ENCODE results near the gene ANKRD24.
"Not testable (repeated sequence)": the region's sequence is repeated elsewhere in the genome, so short reads cannot be mapped to it uniquely, and the experiment has no call there.

The ANKRD24 gene

DNA sequence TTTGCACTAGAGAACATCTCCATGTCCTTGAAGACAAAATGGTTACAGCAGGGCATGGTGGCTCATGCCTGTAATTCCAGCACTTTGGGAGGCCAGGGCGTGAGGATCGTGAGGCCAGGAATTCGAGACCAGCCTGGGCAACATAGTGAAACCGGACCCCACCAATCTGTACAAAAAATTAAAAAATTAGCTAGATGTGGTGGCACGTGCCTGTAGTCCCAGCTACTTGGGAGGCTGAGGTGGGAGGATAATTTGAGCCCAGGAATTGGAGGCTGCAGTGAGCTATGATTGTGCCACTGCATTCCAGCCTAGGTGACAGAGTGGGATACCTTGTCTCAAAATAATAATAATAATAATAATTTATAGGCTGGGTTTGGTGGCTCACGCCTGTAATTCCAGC, 47.7 kb downstream of the ANKRD24 start:
- DNase-seq (ENCODE audit: low spot score): not testable (repeated sequence)

DNA sequence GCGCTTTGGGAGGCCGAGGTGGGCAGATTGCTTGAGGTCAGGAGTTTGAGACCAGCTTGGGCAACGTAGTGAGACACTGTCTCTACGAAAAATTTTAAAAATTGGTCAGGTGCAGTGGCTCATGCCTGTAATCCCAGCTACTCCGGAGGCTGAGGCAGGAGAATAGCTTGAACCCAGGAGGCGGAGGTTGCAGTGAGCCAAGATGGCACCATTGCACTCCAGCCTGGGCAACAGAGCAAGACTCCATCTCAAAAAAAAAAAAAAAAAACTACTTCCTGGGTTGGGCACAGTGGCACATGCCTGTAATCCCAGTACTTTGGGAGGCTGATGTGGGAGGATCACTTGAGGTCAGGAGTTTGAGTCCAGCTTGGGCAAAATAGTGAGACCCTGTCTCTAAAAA, 49.0 kb downstream of the ANKRD24 start:
- not testable (repeated sequence) for DNase-seq (ENCODE audit: low spot score)

DNA sequence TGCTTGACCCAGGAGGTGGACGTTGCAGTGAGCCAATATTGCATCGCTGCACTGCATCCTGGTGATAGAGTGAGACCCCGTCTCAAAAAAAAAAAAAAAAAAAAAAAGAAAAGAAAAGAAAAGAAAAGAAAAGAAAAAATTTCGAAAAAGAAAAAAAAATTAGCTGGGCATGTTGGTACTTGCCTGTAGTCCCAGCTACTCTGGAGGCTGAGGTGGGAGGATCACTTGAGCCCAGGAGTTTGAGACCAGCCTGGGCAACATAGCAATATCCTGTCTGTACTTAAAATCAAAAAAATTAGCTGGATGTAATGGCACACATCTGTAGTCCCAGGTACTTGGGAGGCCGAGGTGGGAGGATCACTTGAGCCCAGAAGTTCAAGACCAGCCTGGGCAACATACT, 49.6 kb downstream of the ANKRD24 start:
- not testable (repeated sequence) for DNase-seq (ENCODE audit: low spot score)

DNA sequence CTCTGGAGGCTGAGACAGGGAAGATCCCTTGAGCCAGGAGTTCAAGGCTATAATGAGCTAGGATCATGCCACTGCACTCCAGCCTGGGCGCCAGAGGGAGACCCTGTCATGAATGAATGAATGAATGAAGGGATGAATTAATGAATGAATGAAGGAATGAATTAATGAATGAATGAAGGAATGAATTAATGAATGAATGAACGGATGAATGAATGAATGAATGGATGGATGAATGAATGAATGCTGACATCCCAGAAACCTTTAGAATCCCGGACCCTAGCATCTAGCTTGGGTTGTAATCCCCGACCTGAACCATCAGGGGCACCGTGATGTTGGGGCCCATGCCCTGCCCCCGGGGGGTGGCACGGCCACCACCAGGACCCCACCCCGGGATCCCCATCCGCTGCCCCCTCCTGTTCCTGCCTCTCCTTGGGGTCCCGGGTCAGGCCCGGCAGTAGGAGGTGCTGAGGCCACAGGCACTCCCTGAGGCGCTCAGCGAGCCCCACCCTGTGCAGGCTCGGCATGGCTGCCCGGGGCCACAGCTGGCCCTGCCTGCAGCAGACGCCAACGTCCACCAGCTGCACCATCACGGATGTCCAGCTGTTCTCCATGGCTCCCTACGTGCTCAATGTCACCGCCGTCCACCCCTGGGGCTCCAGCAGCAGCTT, 50.3 kb downstream of the ANKRD24 start:
- DNase-seq (ENCODE audit: low spot score): no peak

DNA sequence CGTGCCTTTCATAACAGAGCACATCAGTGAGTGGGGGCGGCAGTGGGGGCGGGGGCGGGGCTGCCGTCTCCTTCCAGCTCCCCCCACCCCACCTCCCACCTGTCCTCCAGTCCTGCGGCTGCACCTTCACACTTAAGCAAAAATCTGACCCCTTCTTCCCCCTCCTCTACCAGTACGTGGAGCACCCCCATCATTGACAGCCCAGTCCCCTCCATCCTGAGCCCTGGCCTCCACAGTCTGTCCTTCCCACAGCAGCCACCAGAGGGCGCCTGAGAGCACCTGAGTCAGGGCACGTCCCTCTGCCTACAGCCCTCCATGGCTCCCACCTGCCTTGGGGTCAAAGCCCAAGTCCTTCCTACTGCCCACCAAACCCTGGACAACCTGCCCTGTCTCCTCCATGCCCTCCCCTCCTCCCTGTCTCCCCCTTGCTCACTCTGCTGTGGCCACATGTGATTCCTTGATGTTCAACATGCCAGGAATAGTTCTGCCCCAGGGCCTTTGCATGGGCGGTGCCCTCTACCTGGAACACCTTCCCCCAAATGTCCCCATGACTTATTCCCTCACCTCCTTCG, 50.9 kb downstream of the ANKRD24 start:
- peak; percentile 34 for DNase-seq (ENCODE audit: low spot score)

DNA sequence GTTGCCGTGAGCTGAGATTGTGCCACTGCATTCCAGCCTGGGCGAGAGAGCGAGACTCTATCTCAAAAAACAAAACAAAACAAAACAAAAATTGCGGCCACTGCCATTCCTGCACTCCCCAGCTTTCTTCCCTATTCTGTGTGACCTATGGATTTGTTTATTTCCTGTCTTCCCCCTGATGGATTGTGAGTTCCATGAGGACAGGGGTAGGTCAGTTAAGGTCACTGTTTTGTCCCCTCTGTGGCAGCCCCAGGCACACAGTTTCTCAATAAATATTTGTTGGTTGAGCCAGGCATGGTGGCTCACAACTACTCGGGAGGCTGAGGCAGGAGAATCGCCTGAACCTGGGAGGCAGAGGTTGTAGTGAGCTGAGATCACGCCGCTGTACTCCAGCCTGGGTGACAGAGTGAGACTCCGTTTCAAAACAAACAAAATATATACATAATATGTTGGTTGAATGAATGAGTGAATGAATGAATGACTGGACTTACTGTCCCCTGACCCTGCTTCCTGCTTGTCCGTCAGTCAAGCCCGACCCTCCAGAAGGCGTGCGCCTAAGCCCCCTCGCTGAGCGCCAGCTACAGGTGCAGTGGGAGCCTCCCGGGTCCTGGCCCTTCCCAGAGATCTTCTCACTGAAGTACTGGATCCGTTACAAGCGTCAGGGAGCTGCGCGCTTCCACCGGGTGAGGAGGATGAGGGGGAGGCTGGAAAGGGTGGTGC, 51.8 kb downstream of the ANKRD24 start:
- DNase-seq (ENCODE audit: low spot score): no peak

DNA sequence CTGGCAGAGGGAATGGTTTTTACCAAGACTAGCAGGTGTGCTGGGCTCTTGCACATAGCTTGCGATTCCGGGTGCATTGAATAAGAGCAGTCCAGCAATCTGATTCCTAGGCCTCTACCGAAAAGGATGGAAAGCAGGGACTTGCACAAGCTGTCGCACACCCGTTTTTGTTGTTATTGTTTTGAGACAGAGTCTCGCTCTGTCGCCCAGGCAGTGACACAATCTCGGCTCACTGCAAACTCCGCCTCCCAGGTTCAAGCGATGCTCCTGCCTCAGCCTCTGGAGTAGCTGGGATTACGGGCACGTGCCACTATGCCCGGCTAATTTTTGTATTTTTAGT, 52.3 kb downstream of the ANKRD24 start:
- DNase-seq (ENCODE audit: low spot score): no peak

DNA sequence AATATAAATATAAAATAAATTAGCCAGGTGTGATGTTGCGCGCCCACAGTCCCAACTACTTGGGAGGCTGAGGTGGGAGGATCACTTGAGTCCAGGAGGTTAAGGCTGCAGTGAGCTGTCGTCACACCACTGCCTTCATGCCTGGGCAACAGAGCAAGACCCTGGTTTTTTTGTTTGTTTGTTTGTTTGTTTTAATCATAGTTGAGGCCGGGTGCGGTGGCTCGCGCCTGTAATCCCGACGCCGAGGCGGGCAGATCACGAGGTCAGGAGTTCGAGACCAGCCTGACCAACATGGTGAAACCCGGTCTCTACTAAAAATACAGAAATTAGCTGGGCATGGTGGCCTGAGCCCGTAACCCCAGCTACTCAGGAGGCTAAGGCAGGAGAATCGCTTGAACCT, 55.0 kb downstream of the ANKRD24 start:
- DNase-seq (ENCODE audit: low spot score): not testable (repeated sequence)

DNA sequence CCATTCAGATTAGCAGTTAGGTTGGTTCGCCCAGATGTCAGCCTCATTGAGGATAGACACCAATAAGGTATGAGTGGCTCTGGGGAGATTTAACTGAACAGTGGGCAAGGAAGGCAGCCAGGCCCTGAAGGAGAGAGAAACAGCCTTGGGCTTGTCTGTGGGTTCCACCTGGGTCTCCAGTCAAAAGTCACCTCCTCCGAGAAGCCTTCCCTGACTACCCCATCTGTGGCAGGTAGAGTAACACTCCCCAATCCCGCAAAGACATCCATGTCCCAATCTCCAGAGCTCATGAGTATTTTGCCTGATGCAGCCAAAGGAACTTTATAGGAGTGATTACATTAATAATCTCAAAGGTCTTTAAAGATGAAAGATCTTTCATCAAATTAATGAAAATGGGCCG, 56.3 kb downstream of the ANKRD24 start:
- no peak for DNase-seq (ENCODE audit: low spot score)

DNA sequence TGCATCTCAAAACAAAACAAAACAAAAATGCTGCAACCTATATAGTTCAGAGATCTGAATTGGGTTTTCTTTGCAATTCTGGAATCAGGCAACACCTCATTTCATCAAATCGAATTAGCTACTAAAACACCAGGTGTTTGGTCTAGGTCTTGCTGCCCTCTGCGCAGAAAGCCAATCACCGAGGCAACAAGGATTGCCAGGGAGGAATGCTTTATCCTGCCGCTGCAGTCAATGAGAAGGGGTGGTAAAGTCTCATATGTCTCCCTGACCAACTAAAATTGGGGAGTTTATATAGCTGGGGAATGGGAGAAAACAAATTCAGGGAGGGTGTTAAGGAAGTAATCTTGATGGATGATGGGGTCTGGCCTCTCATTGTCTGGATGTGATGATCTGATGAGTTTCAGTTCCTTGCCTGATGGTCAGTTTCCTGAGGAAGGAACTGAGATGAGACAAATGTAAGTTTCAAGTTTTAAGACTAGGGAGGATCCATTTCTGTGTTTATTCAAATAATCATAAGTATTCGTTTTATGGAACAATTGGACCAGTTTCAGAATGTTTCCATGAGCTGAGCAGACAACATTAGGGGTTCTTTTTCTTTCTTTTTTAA, 59.4 kb downstream of the ANKRD24 start:
- no peak for DNase-seq (ENCODE audit: low spot score)

DNA sequence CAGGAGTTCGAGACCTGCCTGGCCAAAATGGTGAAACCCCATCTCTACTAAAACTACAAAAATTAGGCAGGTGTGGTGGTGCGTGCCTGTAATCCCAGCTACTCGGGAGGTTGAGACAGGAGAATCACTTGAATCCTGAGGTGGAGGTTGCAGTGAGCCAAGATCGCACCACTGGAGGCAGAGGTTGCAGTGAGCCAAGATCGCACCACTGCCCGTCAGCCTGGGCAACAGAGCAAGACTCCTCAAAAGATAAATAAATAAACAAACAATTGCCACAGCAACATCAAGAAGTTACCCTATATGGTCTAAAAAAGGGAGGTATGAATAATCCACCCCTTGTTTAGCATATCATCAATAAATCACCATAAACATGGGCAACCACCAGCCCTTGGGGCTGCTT, 63.4 kb downstream of the ANKRD24 start:
- DNase-seq (ENCODE audit: low spot score): not testable (repeated sequence)

DNA sequence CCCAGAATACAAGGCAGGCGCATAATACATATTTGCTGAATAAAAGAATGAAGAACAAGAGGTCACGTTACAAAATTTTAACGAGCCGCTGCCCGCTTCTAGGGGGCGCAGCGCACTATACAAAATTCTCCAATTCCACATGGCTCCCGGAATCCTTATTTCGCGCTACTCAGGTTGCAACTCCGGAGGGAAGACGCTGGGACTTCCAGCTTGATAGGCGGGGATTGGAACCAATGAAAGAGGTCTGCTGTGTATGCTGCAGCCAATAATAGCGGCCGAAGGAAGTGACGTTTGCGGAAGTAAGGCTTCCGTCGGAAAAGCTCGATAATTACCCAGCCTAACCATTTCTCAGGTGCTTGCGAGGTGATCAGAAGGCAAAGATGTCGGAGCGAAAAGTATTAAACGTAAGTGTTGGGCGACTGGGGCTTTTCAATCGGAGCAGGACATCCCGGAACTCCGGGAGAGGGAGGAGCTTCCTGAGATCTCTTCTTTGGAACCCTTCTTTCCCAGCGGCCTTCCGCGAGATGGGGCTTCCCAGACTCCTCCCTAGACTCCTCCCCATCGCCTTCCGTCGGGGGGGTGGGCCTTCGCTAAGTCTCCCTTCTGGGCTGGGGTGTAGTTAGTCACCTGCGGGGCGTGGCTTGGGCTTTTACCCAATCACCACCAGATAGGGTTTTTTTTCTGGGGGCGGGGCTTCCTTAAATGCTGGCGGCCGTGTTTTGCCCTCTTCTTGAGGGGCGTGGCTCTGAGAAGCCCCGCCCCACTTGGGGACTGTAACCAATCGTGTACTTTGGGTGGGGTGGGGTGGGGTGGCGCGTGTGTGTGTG, 64.5 kb downstream of the ANKRD24 start, which contains the start of gene YJU2:
Gene YJU2 (plus strand): TSS at position 314 of the 827 bp plus-strand sequence. CDS start 67 bp downstream, at position 381.
- DNase-seq (ENCODE audit: low spot score): peak; percentile 99

DNA sequence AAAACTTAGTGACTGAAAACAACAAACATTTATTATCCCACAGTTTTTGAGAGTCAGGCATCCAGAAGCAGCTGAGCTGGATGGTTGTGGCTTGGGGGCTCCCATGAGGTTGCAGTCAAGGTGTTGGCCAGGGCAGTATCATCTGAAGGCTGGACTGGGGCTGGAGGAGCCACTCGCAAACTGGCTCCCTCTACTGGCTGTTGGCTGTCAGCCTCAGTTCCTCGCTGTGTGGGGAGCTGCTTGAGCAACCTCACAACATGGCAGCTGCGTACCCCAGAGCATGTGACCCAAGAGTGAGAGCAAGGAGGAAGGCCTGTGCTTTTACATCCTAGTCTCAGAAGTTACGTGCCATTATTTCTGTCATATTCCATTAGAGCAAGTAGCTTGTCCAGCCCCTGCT, 74.1 kb downstream of the ANKRD24 start:
- DNase-seq (ENCODE audit: low spot score): no peak

DNA sequence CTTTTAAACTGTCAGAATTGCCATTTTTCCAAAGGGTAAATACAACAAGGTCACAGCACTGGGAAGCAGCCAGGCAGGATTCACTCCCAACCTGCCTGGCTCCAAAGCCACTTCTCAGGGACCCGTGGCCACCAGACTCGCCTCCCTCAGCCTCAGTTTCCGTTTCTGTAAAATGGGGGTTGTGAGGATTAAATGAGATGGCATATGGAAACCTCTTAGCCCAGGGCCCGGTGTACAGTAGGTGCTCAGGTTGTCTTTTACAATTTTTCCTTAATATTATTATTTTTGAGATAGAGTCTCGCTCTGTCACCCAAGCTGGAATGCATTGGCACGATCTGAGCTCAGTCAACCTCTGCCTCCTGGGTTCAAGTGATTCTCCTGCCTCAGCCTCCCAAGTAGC, 74.5 kb downstream of the ANKRD24 start:
- DNase-seq (ENCODE audit: low spot score): no peak

DNA sequence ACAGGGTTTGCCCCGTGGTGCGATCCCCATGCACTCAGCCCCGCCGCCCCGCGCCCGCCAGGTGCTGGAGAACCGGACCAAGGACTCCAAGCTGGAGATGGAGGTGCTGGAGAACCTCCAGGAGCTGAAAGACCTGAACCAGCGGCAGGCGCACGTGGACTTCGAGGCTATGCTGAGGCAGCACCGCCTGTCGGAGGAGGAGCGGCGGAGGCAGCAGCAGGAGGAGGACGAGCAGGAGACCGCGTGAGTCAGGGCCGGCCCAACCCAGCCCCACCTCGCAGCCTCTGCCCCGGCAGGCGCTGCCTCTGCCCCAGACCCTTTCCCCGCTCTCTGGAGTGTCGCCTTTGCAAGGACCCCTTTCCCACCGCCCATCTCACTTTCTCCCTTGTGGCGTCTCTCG, 75.7 kb downstream of the ANKRD24 start:
- no peak for DNase-seq (ENCODE audit: low spot score)

DNA sequence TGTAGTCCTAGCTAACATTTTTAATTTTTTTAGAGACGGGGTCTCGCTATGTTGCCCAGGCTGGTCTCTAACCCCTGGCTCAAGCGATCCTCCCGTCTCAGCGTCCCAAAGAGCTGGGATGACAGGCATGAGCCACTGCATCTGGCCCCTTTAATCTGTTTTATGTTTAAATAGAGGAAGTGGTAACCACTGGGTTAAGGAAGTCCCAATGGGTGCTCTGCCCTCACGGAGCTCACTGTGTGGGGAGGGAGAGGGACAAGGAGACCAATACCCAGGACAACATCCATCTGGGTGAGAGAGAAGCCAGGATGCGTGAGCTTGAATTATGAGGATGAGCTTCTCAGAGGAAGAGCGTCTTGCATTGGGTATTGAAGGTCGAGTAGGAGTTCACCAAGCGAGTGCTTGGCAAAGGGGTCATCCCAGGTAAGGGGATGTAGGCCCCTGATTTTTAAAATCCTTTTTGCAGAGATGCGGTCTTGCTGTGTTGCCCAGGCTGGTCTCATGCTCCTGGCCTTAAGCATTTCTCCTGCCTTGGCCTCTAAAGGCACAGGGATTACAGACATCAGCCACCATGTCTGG, 78.2 kb downstream of the ANKRD24 start:
- no peak for DNase-seq (ENCODE audit: low spot score)

DNA sequence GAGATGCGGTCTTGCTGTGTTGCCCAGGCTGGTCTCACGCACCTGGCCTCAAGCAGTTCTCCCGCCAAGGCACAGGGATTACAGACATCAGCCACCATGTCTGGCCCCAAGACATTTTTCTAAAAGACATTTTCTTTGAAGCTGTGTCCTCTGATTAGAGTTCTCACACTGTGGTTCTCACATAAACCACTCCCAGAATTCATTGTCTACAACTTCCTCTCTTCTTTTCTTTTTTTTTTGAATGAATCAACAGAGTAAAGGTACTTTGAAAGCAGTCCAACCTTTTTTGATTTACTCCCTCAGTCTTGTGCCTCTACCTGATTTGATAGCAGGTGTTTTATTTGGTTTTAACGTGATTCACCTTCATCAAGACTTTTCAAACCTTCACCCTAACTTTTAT, 82.3 kb downstream of the ANKRD24 start:
- DNase-seq (ENCODE audit: low spot score): no peak

DNA sequence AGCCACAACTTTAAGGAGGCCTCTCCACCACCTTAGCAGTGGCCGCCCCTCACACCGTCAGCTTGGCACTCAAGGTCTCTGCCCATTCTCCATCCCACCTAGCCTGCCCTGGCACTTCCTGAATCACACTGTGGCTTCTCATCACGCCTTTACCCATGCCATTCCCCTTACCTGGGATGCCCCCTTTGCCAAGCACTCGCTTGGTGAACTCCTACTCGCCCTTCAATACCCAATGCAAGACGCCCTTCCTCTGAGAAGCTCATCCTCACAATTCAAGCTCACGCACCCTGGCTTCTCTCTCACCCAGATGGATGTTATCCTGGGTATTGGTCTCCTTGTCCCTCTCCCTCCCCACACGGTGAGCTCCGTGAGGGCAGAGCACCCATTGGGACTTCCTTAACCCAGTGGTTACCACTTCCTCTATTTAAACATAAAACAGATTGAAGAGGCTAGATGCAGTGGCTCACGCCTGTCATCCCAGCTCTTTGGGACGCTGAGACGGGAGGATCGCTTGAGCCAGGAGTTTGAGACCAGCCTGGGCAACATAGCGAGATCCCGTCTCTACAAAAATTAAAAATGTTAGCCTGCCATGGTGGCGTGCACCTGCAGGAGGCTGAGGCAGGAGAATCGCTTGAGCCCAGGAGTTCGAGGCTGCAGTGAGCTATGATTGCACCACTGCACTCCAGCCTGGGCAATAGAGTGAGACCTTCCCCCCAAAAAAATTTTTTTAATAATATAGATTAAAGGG, 83.9 kb downstream of the ANKRD24 start:
- DNase-seq (ENCODE audit: low spot score): no peak

DNA sequence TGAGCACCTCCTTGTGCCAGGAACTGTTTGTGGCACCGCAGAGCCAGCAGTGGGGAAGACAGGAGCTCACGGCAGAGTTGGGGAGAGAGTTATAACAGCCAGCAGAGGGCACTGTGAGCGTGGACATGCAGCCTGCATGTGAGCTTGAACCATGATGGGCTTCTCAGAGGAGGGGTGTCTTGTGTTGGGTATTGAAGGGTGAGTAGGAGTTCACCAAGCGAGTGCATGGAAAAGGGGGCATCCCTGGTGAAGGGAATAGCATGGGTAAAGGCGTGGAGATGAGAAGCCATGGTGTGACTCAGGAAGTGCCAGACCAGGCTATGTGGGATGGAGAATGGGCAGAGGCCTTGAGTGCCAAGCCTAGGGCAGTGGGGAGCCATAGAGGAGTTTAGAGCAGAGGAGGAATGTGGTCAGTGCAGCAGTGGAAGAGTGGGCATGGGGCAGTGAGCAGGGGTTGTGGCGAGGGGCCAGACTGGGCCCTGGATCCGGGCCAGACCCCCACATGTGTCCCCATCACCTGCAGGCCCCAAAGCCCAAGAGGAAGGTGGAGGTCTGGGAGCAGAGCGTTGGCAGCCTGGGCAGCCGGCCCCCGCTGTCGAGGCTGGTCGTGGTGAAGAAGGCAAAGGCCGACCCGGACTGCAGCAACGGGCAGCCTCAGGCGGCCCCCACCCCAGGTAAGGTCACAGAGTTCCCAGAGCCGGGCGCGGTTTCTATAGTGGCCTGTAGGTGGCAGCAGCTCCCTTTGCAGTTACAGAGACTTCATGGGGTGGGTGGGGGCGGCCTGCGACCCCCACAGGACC, 84.8 kb downstream of the ANKRD24 start:
- DNase-seq (ENCODE audit: low spot score): peak; percentile 42

Data from LoVo (cell line).